ENCODE data around the gene SUCO. TPM values are rescaled to one million over a fixed set of nuclear protein-coding genes. Genes with fewer than 3 reads are reported as not detected.

The SUCO gene
- total RNA-seq, 1 experiment from 2014 or later, result 22.6 TPM

DNA sequence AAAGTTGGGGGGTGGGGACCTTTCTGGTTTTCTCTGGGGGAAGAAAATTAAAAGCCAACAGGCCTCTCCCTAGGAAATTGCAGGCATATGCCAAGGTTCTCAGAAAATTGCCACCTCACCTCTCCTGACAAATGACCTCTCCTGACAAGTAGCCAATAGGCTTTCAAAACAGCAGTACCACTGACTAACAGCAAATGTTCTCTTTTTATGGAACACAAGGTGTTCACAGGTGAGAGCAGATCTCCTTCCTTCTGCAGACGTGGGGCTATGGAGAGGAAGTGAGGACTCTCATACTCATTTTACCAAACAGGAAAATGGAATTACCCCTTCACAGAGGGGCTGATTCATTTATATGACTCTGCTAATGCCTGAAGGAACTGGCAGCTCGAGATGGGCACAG is 32.7 kb upstream of the SUCO start (continued):
- no peak for TF ChIP-seq ZNF274 (IDR thresholded peaks at IDR 0.05; ENCODE audit: low read depth, low read length)
- TF ChIP-seq SRF (IDR thresholded peaks at IDR 0.05; ENCODE audit: low read depth), result no peak
- no peak for TF ChIP-seq CEBPB (IDR thresholded peaks at IDR 0.05; ENCODE audit: low read depth)
- TF ChIP-seq, protein P1, sequence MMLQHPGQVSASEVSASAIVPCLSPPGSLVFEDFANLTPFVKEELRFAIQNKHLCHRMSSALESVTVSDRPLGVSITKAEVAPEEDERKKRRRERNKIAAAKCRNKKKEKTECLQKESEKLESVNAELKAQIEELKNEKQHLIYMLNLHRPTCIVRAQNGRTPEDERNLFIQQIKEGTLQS (IDR thresholded peaks at IDR 0.05), result no peak
- no peak for TF ChIP-seq ELF1 (IDR thresholded peaks at IDR 0.05; ENCODE audit: borderline replicate concordance, low read depth)
- no peak for TF ChIP-seq TCF7L2 (IDR thresholded peaks at IDR 0.05; ENCODE audit: borderline replicate concordance, extremely low read depth, insufficient read depth, insufficient read length)
- TF ChIP-seq RAD21 (IDR thresholded peaks at IDR 0.05; ENCODE audit: low read depth), result no peak
- TF ChIP-seq SIN3A (IDR thresholded peaks at IDR 0.05; ENCODE audit: low read depth), result no peak

DNA sequence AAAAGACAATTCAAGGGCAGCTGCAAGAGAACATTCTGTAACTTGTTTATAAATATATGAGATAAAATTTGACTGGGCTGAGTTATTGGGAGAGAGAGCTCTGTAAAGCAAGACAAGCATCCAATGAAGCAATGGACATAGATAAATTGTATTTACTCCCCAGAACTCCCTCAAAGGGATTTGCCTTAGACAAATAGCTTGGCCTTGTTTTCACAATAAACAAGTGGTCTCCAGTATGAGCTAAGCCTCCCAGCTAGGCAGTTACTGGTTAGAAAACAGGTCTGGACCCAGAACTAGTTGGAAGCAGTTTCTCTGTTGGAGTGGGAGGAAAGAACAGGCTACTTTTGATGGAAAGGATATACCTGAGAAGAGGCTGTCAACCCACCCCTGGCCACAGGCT is 25.2 kb upstream of the SUCO start:
- DNase-seq (ENCODE audit: low read depth, low spot score), result no peak
- CTCF ChIA-PET, result no interaction called here
- RAD21 ChIA-PET (ENCODE audit: low non-redundant PET in 1 of 2, low total read pairs in 2 of 2, uncharacterized antibody in 2 of 2, unreplicated experiment in 2 of 2), result no interaction called here
- Histone ChIP-seq H2AFZ (ENCODE audit: low read depth, low read length, poor library complexity, severe bottlenecking) (no peak overlapping the region), H3K27ac (ENCODE audit: low read depth, low read length) (no peak overlapping the region), H3K9ac (ENCODE audit: low read length) (no peak overlapping the region), H4K20me1 (ENCODE audit: insufficient read depth) (no peaks in the 10 kb centered on the region), H3K4me3 (replicated peaks in 1 of 2; ENCODE audit: low read depth in 1 of 2, low read length in 2 of 2) (no peak overlapping the region), H3K9me2 (ENCODE audit: insufficient read depth) (no peaks in the 10 kb centered on the region), H3K4me1 (ENCODE audit: control insufficient read depth in 1 of 2, insufficient read depth in 2 of 2, low read length in 2 of 2) (no peaks in the 10 kb centered on the region), H3K36me3 (ENCODE audit: control insufficient read depth in 1 of 2, insufficient read depth in 2 of 2, low read length in 2 of 2) (no peaks in the 10 kb centered on the region), H3K9me3 (ENCODE audit: control insufficient read depth in 1 of 2, insufficient read depth in 1 of 2, low read depth in 1 of 2, low read length in 2 of 2) (no peaks in the 10 kb centered on the region), H3K27me3 (ENCODE audit: insufficient read depth, low read length) (no peaks in the 10 kb centered on the region), H3K4me2 (ENCODE audit: low read length) (no peak overlapping the region), H3K79me2 (ENCODE audit: insufficient read depth, low read length) (no peaks in the 10 kb centered on the region)
- BruUV-seq (replicated peaks), result no TSS peak
- no peak for ATAC-seq
- intact Hi-C loops (cut with micrococcal nuclease), result no loop called here
- no peak for TF ChIP-seq CBX3 (IDR thresholded peaks at IDR 0.05; ENCODE audit: low read depth)
- TF ChIP-seq SRF (IDR thresholded peaks at IDR 0.05; ENCODE audit: low read depth), result no peak
- TF ChIP-seq, protein P2, sequence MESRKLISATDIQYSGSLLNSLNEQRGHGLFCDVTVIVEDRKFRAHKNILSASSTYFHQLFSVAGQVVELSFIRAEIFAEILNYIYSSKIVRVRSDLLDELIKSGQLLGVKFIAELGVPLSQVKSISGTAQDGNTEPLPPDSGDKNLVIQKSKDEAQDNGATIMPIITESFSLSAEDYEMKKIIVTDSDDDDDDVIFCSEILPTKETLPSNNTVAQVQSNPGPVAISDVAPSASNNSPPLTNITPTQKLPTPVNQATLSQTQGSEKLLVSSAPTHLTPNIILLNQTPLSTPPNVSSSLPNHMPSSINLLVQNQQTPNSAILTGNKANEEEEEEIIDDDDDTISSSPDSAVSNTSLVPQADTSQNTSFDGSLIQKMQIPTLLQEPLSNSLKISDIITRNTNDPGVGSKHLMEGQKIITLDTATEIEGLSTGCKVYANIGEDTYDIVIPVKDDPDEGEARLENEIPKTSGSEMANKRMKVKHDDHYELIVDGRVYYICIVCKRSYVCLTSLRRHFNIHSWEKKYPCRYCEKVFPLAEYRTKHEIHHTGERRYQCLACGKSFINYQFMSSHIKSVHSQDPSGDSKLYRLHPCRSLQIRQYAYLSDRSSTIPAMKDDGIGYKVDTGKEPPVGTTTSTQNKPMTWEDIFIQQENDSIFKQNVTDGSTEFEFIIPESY (IDR thresholded peaks at IDR 0.05; ENCODE audit: extremely low read depth, insufficient replicate concordance, low read length), result no peak
- no peak for TF ChIP-seq ZNF274 (IDR thresholded peaks at IDR 0.05; ENCODE audit: low read depth, low read length)
- TF ChIP-seq JUND (IDR thresholded peaks at IDR 0.05), result no peak
- no peak for TF ChIP-seq ELF1 (IDR thresholded peaks at IDR 0.05; ENCODE audit: borderline replicate concordance, low read depth)
- TF ChIP-seq, protein P1 (IDR thresholded peaks at IDR 0.05), result no peak
- TF ChIP-seq EZH2phosphoT487 (IDR thresholded peaks at IDR 0.05; ENCODE audit: borderline replicate concordance), result no peak
- POLR2A ChIA-PET, result no interaction called here

Measured in HCT116 (cell line).